ENCODE data around the gene ZNF782. TPM values are rescaled to one million over a fixed set of nuclear protein-coding genes. Genes with fewer than 3 reads are reported as not detected.

Gene ZNF782
- polyA plus RNA-seq, 4 donors: 1.2 to 8.0 (median 1.7) TPM

DNA sequence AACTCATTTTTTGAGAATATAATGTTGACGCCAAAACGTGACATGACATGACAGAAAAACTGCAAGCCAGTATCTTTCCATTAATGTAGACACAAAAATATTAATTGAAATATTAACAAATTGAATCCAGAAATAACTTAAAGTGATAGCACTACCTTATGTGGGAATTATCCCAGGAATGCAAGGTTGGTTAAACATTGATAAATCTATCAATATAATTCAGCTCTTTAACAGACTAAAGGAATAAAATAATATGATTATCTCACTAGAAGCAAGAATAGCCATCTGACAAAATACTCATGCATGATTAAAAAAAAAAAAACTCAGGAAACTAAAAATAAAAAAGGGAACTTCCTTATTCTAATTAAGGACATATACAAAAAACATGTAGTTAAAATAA lies 83.2 kb downstream of the ZNF782 start:
- 73 to 97% (median 97%) methylated on average over 2 of the region's 2 CpGs for WGBS, 3 donors
- Histone ChIP-seq H3K36me3 (ENCODE audit: control insufficient read depth in 3 of 3, insufficient read depth in 2 of 3, low read depth in 1 of 3, low read length in 3 of 3) (peaks cover 6 to 25% (median 21%) of the 10 kb centered on the region in 3 donors), H3K27ac (ENCODE audit: low read depth in 1 of 3, low read length in 2 of 3) (no peak overlapping the region), H3K4me3 (ENCODE audit: low read depth in 1 of 3, low read length in 3 of 3) (no peak overlapping the region), H3K9me3 (ENCODE audit: control insufficient read depth in 2 of 2, insufficient read depth in 1 of 2, low read depth in 1 of 2, low read length in 1 of 2) (peaks cover 0 to 18% of the 10 kb centered on the region in 2 donors), H3K4me1 (ENCODE audit: control insufficient read depth in 3 of 3, insufficient read depth in 2 of 3, low read depth in 1 of 3, low read length in 2 of 3) (no peaks in the 10 kb centered on the region), H3K27me3 (ENCODE audit: control insufficient read depth in 3 of 3, insufficient read depth in 3 of 3, low read length in 3 of 3) (no peaks in the 10 kb centered on the region)
- DNase-seq: no peak
- FAIRE-seq: peak; percentile 39

DNA sequence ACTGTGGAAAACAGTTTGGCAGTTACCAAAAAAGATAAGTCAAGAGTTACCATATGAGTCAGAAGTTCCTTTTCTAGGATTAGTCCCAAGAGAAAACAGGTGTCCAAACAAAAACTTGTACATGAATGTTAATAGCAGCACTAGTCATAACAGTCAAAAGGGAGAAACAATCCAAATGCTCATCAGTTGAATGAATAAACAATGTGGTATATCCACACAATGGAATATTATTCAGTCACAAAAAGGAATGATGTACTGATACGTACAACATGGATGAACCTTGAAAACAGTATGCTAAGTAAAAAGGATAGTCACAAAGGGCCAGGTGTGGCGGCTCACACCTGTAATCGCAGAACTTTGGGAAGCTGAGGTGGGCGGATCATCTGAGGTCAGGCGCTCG lies 84.3 kb downstream of the ZNF782 start:
- 96 to 99% (median 98%) methylated on average over 6 of the region's 6 CpGs for WGBS, 3 donors
- Histone ChIP-seq H3K4me1 (ENCODE audit: control insufficient read depth in 3 of 3, insufficient read depth in 2 of 3, low read depth in 1 of 3, low read length in 2 of 3) (no peaks in the 10 kb centered on the region), H3K27ac (ENCODE audit: low read depth in 1 of 3, low read length in 2 of 3) (no peak overlapping the region), H3K4me3 (ENCODE audit: low read depth in 1 of 3, low read length in 3 of 3) (no peak overlapping the region), H3K36me3 (ENCODE audit: control insufficient read depth in 3 of 3, insufficient read depth in 2 of 3, low read depth in 1 of 3, low read length in 3 of 3) (peaks cover 6 to 22% (median 20%) of the 10 kb centered on the region in 3 donors), H3K9me3 (ENCODE audit: control insufficient read depth in 2 of 2, insufficient read depth in 1 of 2, low read depth in 1 of 2, low read length in 1 of 2) (peaks cover 0 to 26% of the 10 kb centered on the region in 2 donors), H3K27me3 (ENCODE audit: control insufficient read depth in 3 of 3, insufficient read depth in 3 of 3, low read length in 3 of 3) (no peaks in the 10 kb centered on the region)
- FAIRE-seq (no peak), DNase-seq (no peak)

Other genes starting within 250 kb of the ZNF782 start
- 10 to 100 TPM in 3 of 4 donors, 1 to 10 TPM in 1; 8.5 to 20.8 (median 14.1) TPM for gene CDC14B, start 234.7 kb downstream of the ZNF782 start, polyA plus RNA-seq
- 1 to 10 TPM; 3.1 to 7.6 (median 5.6) TPM for gene PRXL2C, start 199.2 kb downstream of the ZNF782 start, polyA plus RNA-seq
- gene ZNF510, start 76.4 kb downstream of the ZNF782 start, polyA plus RNA-seq: 1 to 10 TPM; 1.4 to 9.5 (median 2.6) TPM
- under 1 TPM in 1 of 4 donors, not detected in 3; 0.83 TPM for gene NUTM2G, start 74.3 kb upstream of the ZNF782 start, polyA plus RNA-seq
- 100 to 1,000 TPM in 1 of 4 donors, 1 to 10 TPM in 1, under 1 TPM in 2; 0.27 to 171 (median 0.89) TPM for gene CTSV, start 184.6 kb upstream of the ZNF782 start, polyA plus RNA-seq

All from small intestine (tissue), 7 donors.